ENCODE data around the gene STARD3.

Gene STARD3

GRCh38 chr17:39631403-39631802 is 5.5 kb upstream of the STARD3 start:
- H4K20me1 ChIP-seq (ENCODE audit: insufficient read depth, low read length), result no peaks in the 10 kb centered on the region

GRCh38 chr17:39632153-39632941 is 4.6 kb upstream of the STARD3 start:
- Histone ChIP-seq H3F3A (ENCODE audit: insufficient read depth, low read length) (no peaks in the 10 kb centered on the region), H3K9me3 (ENCODE audit: low read length) (no peaks in the 10 kb centered on the region), H3K27ac (ENCODE audit: low read depth, low read length, poor library complexity, severe bottlenecking) (no peak overlapping the region), H3K79me2 (ENCODE audit: insufficient read depth, low read length) (no peaks in the 10 kb centered on the region), H2AFZ (ENCODE audit: low read length) (no peak overlapping the region), H3K9ac (ENCODE audit: low read length) (no peak overlapping the region), H3K36me3 (ENCODE audit: insufficient read depth, low read length) (no peaks in the 10 kb centered on the region), H4K20me1 (ENCODE audit: insufficient read depth, low read length) (no peaks in the 10 kb centered on the region), H3K27me3 (ENCODE audit: insufficient read depth, low read length) (no peaks in the 10 kb centered on the region), H3K4me1 (ENCODE audit: insufficient read depth, low read length, severe bottlenecking) (peaks cover 15% of the 10 kb centered on the region), H3K4me2 (ENCODE audit: low read length) (no peak overlapping the region), H3K4me3 (ENCODE audit: low read depth, low read length, poor library complexity, severe bottlenecking) (no peak overlapping the region), H3K9me2 (ENCODE audit: low read depth, low read length) (no peaks in the 10 kb centered on the region)
- TF ChIP-seq CTCF (IDR thresholded peaks at IDR 0.05; ENCODE audit: low read length), result no peak
- no peak for TF ChIP-seq EZH2 (IDR thresholded peaks at IDR 0.05; ENCODE audit: borderline replicate concordance, low read length)

More at GRCh38 chr17:39631403-39631802, 5.5 kb upstream of the STARD3 start:
- Histone ChIP-seq H2AFZ (ENCODE audit: low read length) (no peak overlapping the region), H3K79me2 (ENCODE audit: insufficient read depth, low read length) (no peaks in the 10 kb centered on the region), H3K9me2 (ENCODE audit: low read depth, low read length) (no peaks in the 10 kb centered on the region), H3K36me3 (ENCODE audit: insufficient read depth, low read length) (no peaks in the 10 kb centered on the region), H3F3A (ENCODE audit: insufficient read depth, low read length) (no peaks in the 10 kb centered on the region), H3K9ac (ENCODE audit: low read length) (no peak overlapping the region), H3K27ac (ENCODE audit: low read depth, low read length, poor library complexity, severe bottlenecking) (no peak overlapping the region), H3K4me2 (ENCODE audit: low read length) (no peak overlapping the region), H3K4me3 (ENCODE audit: low read depth, low read length, poor library complexity, severe bottlenecking) (no peak overlapping the region), H3K4me1 (ENCODE audit: insufficient read depth, low read length, severe bottlenecking) (peaks cover 11% of the 10 kb centered on the region), H3K9me3 (ENCODE audit: low read length) (no peaks in the 10 kb centered on the region), H3K27me3 (ENCODE audit: insufficient read depth, low read length) (no peaks in the 10 kb centered on the region)
- no peak for TF ChIP-seq CTCF (IDR thresholded peaks at IDR 0.05; ENCODE audit: low read length)
- TF ChIP-seq EZH2 (IDR thresholded peaks at IDR 0.05; ENCODE audit: borderline replicate concordance, low read length), result no peak

- Histone ChIP-seq H3K36me3 (ENCODE audit: insufficient read depth, low read length) (no peaks in the 10 kb centered on the region), H3K27ac (ENCODE audit: low read depth, low read length, poor library complexity, severe bottlenecking) (no peak overlapping the region), H3K9ac (ENCODE audit: low read length) (no peak overlapping the region), H3K4me2 (ENCODE audit: low read length) (no peak overlapping the region), H3K79me2 (ENCODE audit: insufficient read depth, low read length) (no peaks in the 10 kb centered on the region; the same call in 1 of the 2 replicates), H4K20me1 (ENCODE audit: insufficient read depth, low read length) (no peaks in the 10 kb centered on the region), H3K9me3 (ENCODE audit: low read length) (no peaks in the 10 kb centered on the region), H3K4me3 (ENCODE audit: low read depth, low read length, poor library complexity, severe bottlenecking) (no peak overlapping the region), H2AFZ (ENCODE audit: low read length) (no peak overlapping the region), H3K4me1 (ENCODE audit: insufficient read depth, low read length, severe bottlenecking) (peaks cover 27% of the 10 kb centered on the region), H3F3A (ENCODE audit: insufficient read depth, low read length) (no peaks in the 10 kb centered on the region), H3K27me3 (ENCODE audit: insufficient read depth, low read length) (no peaks in the 10 kb centered on the region), H3K9me2 (ENCODE audit: low read depth, low read length) (no peaks in the 10 kb centered on the region)
- TF ChIP-seq EZH2 (IDR thresholded peaks at IDR 0.05; ENCODE audit: borderline replicate concordance, low read length) (no peak), CTCF (IDR thresholded peaks at IDR 0.05; ENCODE audit: low read length) (no peak)
Measured at GRCh38 chr17:39633570-39634183, 3.3 kb upstream of the STARD3 start.
